Activated T-helper 1 cell treated with anti-CD3 and anti-CD28 coated beads, Interleukin-2, amount 50 U/mL, for 16 hours (primary cell): ENCODE results near the gene SYT9.

Experiments used
- DNase-seq, 2 donors: peaks; one replicate each; pipeline ENCODE4 v3.0.0-alpha.2; 2020; ENCODE audit warnings: low read depth in 1 of 2, low spot score in 1 of 2

The SYT9 gene

DNA sequence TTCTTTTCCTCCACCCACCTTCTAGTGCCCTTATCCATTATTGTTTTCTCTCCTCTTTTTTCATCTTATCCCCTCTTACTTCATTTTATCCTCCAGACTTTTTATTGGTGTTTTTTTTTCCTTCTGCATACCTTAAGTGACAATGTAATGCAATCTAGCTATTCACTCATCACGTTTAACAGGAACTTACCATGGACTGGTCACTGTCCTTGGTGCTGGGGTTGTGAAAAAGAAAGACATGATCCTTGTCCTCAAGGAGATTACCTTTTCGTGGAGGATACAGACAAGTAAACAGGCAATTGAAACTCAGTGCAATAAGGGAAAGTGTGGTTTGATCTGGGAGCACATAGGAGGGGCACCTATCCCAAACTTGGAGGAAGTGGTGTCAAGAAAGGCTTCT lies 20.7 kb downstream of the SYT9 start:
- DNase-seq: no peak

DNA sequence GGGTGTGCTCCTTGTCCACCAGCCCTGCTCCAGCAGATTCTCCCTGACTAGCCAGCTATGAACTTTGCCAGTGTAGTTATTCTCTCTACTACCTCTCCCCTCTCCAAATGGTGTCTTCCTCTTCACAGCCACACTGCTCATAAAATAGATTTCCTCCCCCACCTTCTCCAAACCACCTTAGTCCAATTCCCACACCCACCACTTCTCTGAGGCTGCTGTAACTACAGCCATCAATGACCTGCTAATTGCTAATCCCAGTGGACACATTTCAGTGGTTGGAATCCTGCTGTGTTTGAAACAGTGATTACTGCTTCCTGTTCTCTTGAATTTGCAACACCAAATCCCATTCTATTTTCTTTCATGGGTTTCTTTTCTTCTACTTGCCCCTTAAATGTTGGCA lies 23.4 kb downstream of the SYT9 start:
- no peak for DNase-seq

DNA sequence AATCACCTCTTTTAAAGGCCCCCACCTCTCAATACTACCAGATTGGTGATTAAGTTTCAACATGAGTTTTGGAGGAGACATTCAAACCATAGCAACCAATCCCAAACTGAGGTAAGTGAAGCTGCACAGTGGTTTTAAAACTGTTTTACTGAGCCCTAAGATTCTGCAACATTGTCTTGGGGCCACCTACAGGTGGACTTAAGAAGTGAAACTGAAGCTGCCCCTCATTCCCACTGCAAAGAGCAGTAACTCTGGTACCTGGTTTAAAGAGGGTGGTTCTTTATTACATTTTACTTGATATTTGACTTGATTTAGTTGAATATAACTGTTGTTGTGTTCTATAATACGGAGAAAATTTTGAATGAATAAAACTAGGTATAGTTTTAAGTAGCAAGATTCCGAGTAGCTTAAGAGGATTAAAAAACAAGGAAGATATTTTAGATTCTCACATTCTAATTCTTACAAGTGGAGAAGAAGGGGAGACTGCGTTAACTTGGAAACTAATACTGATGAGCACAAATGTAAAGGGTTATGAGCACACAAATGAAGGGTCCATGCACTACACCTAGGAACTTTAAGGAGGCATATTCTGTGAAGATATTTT lies 26.7 kb downstream of the SYT9 start:
- DNase-seq: no peak

DNA sequence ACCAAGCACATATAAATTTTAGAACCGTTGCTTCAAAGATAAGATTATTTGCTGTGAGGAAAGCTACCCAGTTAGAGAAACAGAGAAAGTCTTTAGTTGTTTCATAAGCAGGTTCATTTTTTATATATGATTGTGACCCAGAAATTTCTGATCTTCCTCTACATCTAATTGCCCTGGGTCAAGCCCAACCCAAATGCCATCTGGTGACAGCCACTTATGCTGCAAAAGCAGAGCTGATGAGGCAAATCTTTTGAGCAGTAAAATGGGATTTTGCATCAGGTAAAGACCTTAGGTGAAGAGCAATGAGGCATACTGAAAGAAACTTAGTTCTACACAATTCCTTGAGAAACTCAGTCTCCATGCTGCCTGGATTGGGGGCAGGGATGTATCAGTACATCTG lies 28.0 kb downstream of the SYT9 start:
- DNase-seq: no peak

DNA sequence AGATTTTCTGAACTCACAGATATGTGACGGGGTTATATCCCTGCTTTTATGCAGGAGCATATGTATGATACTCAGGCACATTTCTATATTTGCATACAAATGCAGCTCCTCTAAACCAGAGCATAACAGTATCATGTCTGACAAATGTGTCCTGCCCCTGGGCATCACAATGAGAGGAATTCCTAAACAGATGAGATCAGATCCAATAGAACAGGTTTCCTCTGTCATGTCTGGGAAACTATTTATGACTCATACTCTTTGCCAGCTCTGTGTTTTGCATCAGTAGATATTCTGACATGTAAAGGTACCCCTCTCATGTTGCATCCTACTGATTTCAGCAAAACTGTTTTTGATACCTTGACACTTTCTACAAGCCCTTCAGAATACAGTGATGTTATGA lies 29.4 kb downstream of the SYT9 start:
- no peak for DNase-seq

DNA sequence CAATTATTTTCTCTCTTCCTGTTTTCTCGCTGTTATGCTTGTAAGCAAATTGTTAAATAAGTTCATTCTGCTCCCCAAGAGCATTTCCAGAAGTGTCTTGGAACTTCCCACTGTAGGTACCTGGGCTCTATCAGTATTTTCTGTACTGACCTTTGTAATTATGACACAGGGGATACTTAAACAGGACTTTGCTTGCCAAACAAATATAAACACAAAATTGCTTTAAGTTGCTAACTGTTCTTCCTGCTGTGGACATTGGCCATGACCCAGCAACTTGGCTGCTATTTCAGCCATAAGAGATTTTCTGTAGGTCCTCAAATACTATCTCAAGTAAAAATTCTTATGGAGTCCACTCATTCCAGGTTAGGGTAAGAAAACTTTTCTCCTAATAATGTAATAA lies 30.1 kb downstream of the SYT9 start:
- no peak for DNase-seq

DNA sequence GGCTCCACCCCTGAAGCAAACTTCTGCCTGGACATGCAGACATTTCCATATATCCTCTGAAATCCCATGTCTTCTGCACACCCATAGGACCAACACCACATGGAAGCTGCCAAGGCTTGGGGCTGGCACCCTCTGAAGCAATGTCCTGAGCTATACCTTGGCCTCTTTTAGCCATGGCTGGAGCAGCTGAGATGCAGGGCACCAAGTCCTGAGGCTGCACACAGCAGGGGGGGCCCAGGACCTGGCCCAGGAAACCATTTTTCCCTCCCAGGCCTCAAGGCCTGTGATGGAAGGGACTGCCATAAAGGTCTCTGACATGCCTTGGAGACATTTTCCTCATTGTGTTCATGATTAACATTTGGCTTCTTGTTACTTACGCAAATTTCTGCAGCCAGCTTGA lies 34.5 kb downstream of the SYT9 start:
- no peak for DNase-seq

DNA sequence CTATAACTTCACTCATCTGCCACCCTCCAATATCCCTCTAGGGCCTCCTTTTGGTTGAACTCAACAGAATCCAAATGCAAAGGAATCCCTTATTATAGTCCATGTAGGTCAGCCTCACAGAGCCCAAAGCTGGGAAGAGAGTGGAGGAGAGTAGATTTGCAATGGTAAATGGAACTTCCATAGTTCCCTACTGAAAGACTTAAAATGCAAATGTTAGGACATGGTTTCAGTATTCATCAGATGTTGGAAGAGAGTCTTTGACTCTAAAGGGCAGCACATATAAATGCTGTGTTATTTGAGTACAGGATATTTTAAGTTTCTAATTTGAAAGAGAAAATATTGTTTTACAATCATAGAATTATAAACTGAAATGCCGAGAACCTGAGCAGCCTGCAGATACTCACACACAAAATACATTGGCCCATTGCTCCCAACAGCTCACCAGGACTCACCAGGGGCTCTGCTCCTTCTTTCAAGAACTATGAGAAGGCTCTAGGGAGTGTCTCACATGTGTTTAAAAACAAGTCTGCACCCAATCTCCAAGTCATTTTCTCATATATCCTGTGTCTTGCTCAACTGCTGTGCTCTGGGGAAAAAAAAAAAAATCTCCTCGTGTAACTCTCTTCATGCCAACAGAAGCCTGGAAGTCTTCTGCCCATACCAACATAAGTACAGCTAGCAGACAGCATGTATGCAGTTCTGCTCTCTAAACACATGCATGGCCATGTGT lies 39.6 kb downstream of the SYT9 start:
- DNase-seq: no peak

DNA sequence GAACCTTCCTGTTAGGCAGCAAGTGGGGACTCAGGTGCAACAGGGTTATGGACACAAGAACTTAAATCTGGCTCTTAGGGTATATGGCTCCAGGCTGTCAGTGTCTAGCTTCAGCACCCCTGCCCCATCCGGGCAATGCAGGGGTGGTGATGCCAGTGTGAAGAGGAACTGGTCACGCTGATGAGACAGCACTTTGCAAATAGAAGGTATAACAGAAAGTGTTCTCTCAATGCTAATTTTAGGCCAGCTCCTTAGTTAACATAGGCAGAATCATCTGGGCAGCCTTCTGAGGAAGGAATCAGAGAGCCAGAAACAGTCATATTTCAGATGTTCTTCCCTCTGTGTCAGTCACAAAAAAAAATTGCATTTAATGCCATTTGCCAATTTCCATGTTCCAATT lies 41.2 kb downstream of the SYT9 start:
- DNase-seq: no peak

DNA sequence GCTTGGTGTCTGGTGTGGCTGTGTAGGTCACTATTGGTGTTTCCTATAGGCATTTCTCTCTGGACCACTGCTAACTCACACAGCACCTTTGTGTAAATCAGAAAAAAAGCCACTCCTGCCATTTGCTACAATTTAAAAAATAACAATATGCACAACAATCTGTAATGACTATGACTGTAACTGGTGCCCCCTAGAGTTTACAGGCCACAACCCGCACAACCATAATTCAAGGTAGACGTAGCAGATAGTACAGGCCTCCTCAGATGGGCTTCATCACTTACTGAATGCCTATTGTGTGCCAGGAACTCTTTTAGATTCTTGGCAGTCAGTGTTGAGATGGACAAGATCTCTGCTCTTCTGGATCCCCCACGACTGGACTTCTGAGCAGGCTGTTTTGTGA lies 47.7 kb downstream of the SYT9 start:
- no peak for DNase-seq

DNA sequence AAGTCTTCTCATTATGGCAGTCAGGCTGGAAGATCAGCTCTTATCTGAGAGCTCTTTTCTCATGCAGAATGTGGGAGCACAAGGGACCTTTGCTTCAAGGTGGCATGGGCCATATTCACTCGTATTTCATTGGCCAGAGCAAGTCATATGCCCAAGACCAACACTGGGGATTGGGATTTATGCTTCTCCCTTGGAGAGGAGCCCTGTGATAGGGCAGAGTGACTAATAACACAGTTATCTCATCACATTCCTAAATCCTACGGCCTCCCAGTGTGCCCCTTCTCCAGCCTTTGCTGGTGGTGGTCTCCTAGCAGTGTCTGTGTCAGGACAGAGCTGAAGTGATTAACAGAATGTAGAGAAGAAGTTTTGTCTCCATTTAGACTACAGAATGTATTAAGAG lies 48.6 kb downstream of the SYT9 start:
- DNase-seq: no peak

DNA sequence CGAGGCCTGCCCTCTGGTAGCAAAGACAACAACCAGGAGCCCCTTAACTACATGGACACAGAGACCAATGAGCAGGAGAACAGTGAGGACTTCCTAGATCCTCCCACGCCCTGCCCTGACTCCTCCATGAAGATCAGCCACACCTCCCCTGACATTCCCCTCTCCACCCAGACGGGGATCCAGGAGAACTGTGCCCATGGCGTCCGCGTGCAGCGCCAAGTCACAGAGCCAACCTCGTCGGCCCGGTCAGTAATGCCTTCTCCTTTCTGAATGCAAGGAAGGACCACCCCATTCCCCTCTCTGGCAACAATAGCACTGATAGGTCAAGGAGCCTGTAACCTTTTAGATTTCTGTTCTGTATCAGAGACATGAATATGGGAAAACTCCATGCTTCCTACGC lies 51.4 kb downstream of the SYT9 start:
- no peak for DNase-seq

DNA sequence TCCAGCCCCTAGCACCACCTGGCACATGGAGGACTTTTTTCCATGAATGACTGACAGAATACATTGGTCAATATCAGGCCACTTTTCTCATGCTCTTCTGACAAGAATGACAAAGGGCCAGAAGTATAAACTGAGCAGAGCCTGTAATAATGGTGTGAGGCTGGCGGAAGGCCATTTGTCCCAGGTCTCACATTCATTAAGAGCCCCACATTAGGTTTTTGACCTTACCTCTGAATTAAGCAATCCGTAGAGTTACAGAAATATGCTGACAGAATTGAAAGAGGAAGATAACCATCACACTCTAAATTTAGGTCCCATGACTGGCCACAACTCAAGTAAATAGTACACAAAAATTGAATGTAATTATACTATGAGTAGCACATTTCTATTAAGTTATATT lies 55.2 kb downstream of the SYT9 start:
- DNase-seq: no peak

DNA sequence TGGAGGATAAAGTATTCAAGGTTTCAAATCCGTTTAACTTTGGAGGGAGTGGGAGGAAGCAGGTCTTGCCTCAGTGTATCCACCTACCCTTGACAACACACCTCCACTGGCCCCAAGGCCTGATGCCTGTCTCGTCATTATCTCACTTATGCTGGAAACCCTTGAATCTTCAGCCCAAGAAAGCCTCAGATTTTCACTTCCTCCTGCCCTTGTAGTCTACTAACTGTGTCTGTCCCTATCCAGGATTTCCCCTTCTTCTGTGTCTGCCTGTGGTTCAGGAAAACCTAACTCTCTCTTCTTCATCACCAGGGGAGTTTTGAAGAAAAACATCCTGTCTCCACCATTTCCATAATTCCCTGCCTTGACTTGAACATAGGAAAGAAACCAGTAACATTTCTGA lies 56.1 kb downstream of the SYT9 start:
- DNase-seq: no peak

DNA sequence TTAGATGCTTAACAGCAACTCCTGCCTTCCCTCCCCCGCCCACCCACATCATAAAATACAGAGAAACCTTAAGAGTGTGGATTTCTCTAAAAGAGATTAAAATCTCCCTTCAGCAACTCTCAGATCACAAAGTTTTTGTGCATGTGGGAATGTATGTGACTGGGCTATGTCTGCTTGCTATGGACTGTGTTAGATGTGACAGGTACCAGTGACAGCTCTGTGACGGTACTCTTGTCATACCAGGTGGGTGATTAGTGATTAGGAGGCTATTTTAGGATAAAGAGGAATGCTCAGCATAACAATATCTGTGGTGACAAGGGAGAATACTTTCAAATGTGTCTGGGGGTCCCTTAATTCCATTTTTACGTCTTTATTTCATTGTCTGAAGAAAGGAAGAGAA lies 60.2 kb downstream of the SYT9 start:
- DNase-seq: no peak

DNA sequence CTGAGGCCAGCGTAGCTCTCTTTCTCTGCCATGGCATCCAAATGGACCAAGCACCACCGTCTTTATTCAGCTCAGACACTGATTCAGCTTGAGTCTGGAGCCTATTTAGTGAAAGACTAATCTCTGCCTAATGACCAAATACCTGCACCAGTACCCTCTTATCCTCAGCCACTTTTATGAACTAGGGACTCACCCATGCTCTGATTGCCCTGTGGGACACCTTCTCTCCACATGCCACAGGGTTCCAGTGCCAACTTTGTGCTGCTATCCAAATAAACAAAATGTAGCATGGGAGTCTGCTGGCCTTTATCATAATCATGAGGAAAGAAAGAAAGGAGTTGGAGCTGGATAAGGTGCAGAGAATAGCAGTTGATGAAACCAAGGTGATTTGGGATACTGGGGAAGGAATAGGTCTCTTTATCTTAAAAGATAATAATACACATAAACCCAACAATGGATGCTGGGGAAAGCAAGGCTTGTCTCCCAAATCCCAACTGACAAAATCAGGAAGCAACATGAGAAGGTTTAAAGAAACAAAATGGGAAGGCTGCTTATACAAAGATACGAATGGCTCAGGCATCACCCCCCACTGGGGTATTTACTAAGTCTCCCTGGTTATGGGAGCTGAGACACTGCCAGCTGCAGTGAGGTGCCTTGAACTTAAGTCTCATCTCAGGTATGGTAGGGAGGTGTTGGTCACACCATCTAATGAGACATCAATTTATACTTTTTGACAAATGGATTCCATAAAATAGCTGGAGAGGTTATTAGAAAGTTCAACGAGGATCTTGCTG lies 63.3 kb downstream of the SYT9 start:
- DNase-seq: no peak

DNA sequence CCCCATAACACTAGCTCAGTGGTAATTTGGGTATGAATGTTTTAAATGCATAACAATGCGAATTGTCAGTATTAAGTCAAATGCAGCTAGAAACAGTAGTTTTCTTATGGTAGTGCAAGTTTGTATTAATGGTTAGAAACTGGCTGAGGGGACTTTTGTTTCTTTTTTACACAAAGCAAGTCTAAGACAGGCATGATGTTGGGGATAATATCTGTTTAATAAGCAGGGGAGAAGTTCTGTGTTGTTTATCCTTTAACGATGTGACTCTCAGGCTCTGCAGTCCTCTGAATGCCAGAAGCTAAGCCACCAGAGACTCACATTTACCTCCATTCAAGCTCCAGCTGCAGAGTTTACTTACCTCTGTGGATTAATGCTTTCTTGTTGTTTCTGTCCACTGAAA lies 67.8 kb downstream of the SYT9 start:
- DNase-seq: no peak

DNA sequence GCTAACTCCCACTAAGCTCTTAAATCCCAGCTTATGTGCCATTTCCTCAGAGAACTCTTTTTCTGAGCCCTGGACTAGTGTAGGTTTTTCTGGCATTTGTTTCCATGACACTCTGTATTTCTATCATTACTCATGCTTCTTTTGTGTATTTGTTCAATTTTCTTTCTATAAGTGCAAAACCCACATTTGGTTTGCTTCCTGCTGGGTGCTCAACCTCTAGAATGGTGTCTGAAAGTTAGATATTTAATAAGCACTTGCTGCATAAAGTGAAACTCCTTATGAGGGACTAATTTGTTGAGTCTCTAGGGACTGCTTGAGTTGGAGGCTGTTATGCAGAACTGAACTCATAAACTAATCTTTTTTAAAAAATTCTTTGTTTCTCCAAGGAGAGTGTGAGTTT lies 68.6 kb downstream of the SYT9 start:
- DNase-seq: no peak

DNA sequence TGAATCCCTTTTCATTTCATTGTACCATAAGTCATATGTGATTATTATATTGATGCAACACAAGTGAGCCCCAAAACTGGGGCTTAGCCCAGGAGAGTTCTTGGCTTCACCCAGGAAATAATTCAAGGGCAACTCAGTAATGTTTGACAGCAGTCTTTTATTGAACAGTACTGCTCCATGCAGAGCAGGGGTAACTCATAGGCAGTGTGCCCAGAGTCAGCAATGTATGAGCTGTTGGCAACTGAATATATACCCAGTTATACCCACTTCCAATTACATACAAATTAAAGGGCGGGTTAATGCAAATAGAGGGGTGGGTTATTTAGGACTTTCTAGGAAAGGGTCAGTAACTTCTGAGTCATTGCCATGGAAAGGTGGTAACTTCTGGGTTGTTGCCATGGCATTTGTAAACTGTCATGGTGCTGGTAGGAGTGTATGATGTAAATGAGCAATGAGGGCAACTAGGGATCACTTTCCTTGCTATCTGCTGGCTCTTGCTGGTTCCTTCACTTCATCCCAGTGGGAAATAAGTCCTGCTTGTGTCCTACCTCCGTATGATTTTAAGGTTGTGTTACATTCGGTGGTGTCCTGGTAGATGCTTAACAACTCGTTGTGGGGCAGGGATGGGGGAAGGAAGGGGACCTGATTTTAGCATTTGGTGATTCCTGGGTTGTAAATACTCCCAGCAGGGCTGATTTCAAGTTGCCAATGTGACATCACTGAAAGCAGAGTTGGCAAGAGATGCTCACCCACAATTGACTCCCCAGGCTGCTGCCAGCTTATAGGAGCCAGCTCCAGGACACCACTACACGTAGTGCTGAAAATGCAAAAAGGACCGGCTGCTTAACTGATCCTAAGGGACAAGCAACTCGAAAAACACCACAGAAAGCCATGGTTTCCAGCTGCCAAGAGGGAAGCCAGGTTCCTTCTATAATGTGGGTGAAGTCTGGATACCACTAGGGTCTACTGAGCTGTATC lies 70.1 kb downstream of the SYT9 start:
- DNase-seq: no peak

DNA sequence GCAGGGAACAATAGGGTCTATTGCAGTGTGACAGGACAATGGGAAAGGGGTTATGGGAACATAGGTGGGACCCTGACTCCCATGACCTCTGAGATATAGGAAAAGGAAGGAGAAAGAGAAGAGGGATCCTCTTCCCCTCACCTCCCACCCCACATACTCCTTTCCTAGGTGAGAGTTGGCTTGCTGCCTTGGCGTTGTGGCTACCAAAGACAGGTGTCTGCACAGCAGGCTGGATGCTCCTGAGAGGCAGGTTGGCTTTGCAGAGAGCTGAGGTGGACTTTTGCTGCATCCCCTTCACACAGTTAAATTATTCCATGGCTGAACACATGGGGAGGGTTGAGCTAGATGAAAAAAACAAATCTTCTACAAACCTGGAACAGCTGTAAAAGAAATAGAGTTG lies 80.7 kb downstream of the SYT9 start:
- no peak for DNase-seq

DNA sequence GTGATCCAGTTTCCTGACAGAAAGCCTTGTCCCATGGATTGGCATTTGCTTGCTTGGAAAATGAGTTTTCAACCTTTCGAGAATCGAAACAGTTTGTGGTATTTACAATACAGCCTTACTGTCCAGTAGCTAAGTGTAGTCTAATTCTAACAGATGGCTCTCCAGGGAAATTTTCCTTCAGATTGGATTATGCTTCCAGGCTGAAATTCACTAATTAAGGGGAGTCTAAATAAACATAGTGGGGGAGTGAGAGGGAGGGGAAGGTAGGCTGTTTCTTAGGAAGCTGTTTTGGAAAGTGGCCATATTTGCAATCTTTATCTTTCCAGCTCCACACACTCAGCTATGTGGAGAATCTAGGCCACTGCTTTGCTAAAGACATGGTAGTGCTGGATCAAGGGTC lies 81.3 kb downstream of the SYT9 start:
- DNase-seq: no peak
